Measurements from ENCODE around the gene C9orf78.
"Not testable (repeated sequence)": the region's sequence is repeated elsewhere in the genome, so short reads cannot be mapped to it uniquely, and the experiment has no call there.

Gene C9orf78

DNA sequence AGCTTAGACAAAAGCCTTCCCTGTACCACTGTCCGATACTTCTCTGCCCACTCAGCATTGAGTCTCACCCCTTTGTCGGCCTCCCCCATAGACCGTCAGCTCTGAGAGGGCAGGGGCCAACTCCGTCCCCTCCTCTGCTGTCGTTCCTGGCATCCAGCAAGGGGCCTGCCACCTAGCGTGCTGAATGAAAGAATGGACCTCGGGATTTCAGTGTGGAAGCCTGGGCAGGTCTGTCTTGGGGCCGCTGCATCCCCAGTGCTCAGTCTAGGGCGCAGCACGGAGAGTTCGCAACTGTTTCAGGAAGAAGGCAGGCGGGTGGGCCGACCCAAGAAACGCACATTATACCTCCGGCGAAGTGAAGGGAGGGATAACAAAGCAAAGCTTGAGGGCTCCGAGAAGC lies 33.6 kb downstream of the C9orf78 start:
- Histone ChIP-seq H3K4me1 (ENCODE audit: low read length) (peaks cover 5% of the 10 kb centered on the region; the same call in 1 of the 2 replicates), H3K4me3 (ENCODE audit: low read length) (no peak overlapping the region), H4K20me1 (ENCODE audit: insufficient read depth, low read length) (no peaks in the 10 kb centered on the region), H3K9me2 (replicated peaks; ENCODE audit: insufficient read depth, low read length) (no peaks in the 10 kb centered on the region), H3K36me3 (replicated peaks; ENCODE audit: insufficient read depth, low read length) (no peaks in the 10 kb centered on the region), H3K27me3 (replicated peaks; ENCODE audit: insufficient read depth, low read length) (peaks cover under 1% of the 10 kb centered on the region; the same call in 1 of the 2 replicates), H3F3A (ENCODE audit: insufficient read depth, low read length) (no peaks in the 10 kb centered on the region), H3K9ac (ENCODE audit: low read length) (no peak overlapping the region), H2AFZ (ENCODE audit: low read length) (no peak overlapping the region), H3K9me3 (replicated peaks; ENCODE audit: insufficient read depth, low read length) (no peaks in the 10 kb centered on the region), H3K79me2 (ENCODE audit: low read length) (peaks cover 11% of the 10 kb centered on the region), H3K27ac (ENCODE audit: low read length) (no peak overlapping the region), H3K4me2 (ENCODE audit: low read depth, low read length) (no peak overlapping the region)
- TF ChIP-seq EZH2phosphoT487 (IDR thresholded peaks at IDR 0.05; ENCODE audit: low read length), result no peak
- TF ChIP-seq, protein P1, sequence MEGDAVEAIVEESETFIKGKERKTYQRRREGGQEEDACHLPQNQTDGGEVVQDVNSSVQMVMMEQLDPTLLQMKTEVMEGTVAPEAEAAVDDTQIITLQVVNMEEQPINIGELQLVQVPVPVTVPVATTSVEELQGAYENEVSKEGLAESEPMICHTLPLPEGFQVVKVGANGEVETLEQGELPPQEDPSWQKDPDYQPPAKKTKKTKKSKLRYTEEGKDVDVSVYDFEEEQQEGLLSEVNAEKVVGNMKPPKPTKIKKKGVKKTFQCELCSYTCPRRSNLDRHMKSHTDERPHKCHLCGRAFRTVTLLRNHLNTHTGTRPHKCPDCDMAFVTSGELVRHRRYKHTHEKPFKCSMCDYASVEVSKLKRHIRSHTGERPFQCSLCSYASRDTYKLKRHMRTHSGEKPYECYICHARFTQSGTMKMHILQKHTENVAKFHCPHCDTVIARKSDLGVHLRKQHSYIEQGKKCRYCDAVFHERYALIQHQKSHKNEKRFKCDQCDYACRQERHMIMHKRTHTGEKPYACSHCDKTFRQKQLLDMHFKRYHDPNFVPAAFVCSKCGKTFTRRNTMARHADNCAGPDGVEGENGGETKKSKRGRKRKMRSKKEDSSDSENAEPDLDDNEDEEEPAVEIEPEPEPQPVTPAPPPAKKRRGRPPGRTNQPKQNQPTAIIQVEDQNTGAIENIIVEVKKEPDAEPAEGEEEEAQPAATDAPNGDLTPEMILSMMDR (IDR thresholded peaks at IDR 0.05; ENCODE audit: low read length), result no peak
- no peak for TF ChIP-seq EZH2 (optimal IDR thresholded peaks at IDR 0.05; ENCODE audit: low read depth, low read length)
- DNase-seq, result no peak

DNA sequence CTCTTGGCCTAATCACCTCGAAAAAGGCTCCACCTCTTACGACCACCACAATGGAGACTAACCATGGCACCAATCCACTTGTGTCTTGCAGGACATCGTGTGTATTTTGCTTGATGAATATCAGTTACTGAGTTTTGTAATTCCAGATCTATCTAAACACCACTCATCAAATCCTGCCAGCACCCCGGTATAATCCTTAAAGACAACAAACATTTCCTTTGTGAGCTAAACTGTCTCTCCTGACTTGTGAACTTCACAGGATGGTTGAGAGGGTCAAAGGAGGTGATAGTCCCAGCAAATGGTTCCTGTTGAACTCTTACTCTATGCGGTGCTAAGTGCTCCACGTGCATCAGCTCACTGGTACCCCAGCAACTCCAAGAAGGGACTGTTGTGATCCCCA lies 36.1 kb downstream of the C9orf78 start:
- no peak overlapping the region for H3K9ac ChIP-seq (ENCODE audit: low read length)
- no peaks in the 10 kb centered on the region for H3K36me3 ChIP-seq (replicated peaks; ENCODE audit: insufficient read depth, low read length)
- H3K79me2 ChIP-seq (ENCODE audit: low read length), result peaks cover 6% of the 10 kb centered on the region
- no peak for DNase-seq
- H3K4me3 ChIP-seq (ENCODE audit: low read length), result no peak overlapping the region
- no peaks in the 10 kb centered on the region for H4K20me1 ChIP-seq (ENCODE audit: insufficient read depth, low read length)
- no peaks in the 10 kb centered on the region for H3F3A ChIP-seq (ENCODE audit: insufficient read depth, low read length)
- H2AFZ ChIP-seq (ENCODE audit: low read length), result no peak overlapping the region
- H3K9me2 ChIP-seq (replicated peaks; ENCODE audit: insufficient read depth, low read length), result no peaks in the 10 kb centered on the region
- TF ChIP-seq EZH2phosphoT487 (IDR thresholded peaks at IDR 0.05; ENCODE audit: low read length) (no peak), EZH2 (optimal IDR thresholded peaks at IDR 0.05; ENCODE audit: low read depth, low read length) (no peak)
- TF ChIP-seq, protein P1 (IDR thresholded peaks at IDR 0.05; ENCODE audit: low read length), result no peak
- H3K9me3 ChIP-seq (replicated peaks; ENCODE audit: insufficient read depth, low read length), result no peaks in the 10 kb centered on the region
- H3K27ac ChIP-seq (ENCODE audit: low read length), result no peak overlapping the region
- peaks cover 4% of the 10 kb centered on the region; the same call in 1 of the 2 replicates for H3K4me1 ChIP-seq (ENCODE audit: low read length)
- no peak overlapping the region for H3K4me2 ChIP-seq (ENCODE audit: low read depth, low read length)
- peaks cover 25% of the 10 kb centered on the region for H3K27me3 ChIP-seq (replicated peaks; ENCODE audit: insufficient read depth, low read length)

DNA sequence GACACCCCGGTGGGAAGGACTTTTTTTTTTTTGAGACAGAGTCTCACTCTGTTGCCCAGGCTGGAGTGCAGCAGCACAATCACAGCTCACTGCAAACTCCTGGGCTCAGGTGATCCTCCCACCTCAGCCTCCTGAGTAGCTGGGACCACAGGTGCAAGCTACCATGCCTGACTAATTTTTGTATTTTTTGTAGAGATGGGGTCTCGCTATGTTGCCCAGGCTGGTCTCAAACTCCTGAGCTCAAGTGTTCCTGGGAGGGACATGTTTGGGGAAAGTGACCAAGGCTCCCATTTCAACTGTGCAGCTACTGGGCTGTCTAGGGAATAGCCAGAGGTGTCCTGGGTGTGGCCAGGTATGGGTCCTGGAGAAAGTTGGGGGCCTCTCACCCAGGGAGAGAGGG lies 39.0 kb downstream of the C9orf78 start:
- not testable (repeated sequence) for H3K9me2 ChIP-seq (replicated peaks; ENCODE audit: insufficient read depth, low read length); H3F3A ChIP-seq (ENCODE audit: insufficient read depth, low read length); H3K4me2 ChIP-seq (ENCODE audit: low read depth, low read length); H3K36me3 ChIP-seq (replicated peaks; ENCODE audit: insufficient read depth, low read length); H4K20me1 ChIP-seq (ENCODE audit: insufficient read depth, low read length); H3K4me1 ChIP-seq (ENCODE audit: low read length); H3K9ac ChIP-seq (ENCODE audit: low read length); H3K79me2 ChIP-seq (ENCODE audit: low read length); DNase-seq; H3K4me3 ChIP-seq (ENCODE audit: low read length); H3K27ac ChIP-seq (ENCODE audit: low read length); H2AFZ ChIP-seq (ENCODE audit: low read length); H3K9me3 ChIP-seq (replicated peaks; ENCODE audit: insufficient read depth, low read length)
- H3K27me3 ChIP-seq (replicated peaks; ENCODE audit: insufficient read depth, low read length), result peaks cover 46% of the 10 kb centered on the region

DNA sequence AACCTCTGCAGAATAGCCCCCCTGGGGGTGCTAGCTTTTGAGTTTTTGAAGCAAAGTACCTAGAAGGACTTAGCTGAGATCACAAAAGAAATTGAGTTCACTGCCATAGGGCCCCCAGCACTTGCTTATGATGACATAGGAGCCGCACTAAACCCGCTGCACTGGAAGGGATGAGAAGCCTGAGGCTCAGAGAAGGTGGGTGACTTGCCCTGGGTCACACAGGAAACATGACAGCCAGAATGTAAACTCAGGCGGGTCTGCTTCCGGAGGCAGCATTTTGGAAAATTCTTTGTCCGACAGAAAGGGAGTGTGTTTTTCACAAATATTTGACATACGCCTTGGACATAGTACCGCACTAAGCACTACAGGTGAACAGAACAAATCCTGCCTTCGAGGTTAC lies 40.5 kb downstream of the C9orf78 start:
- no peaks in the 10 kb centered on the region for H4K20me1 ChIP-seq (ENCODE audit: insufficient read depth, low read length)
- H2AFZ ChIP-seq (ENCODE audit: low read length), result no peak overlapping the region
- TF ChIP-seq, protein P1 (IDR thresholded peaks at IDR 0.05; ENCODE audit: low read length), result no peak
- TF ChIP-seq EZH2phosphoT487 (IDR thresholded peaks at IDR 0.05; ENCODE audit: low read length), result no peak
- no peak for TF ChIP-seq EZH2 (optimal IDR thresholded peaks at IDR 0.05; ENCODE audit: low read depth, low read length)
- H3K4me2 ChIP-seq (ENCODE audit: low read depth, low read length), result no peak overlapping the region
- no peak overlapping the region for H3K9ac ChIP-seq (ENCODE audit: low read length)
- no peak overlapping the region for H3K4me3 ChIP-seq (ENCODE audit: low read length)
- peaks cover 50% of the 10 kb centered on the region for H3K27me3 ChIP-seq (replicated peaks; ENCODE audit: insufficient read depth, low read length)
- no peaks in the 10 kb centered on the region for H3K4me1 ChIP-seq (ENCODE audit: low read length)
- no peaks in the 10 kb centered on the region for H3K9me3 ChIP-seq (replicated peaks; ENCODE audit: insufficient read depth, low read length)
- H3K79me2 ChIP-seq (ENCODE audit: low read length), result no peaks in the 10 kb centered on the region
- no peaks in the 10 kb centered on the region for H3F3A ChIP-seq (ENCODE audit: insufficient read depth, low read length)
- H3K9me2 ChIP-seq (replicated peaks; ENCODE audit: insufficient read depth, low read length), result no peaks in the 10 kb centered on the region
- no peak for DNase-seq
- no peak overlapping the region for H3K27ac ChIP-seq (ENCODE audit: low read length)
- H3K36me3 ChIP-seq (replicated peaks; ENCODE audit: insufficient read depth, low read length), result no peaks in the 10 kb centered on the region

Data from MM.1S (cell line).